Spleen (tissue), 7 donors: Measurements from ENCODE around the gene SPP2.

ENCODE experiments used
- POLR2A ChIP-seq, 3 donors: fragments of 450-650 bp; IDR thresholded peaks; one replicate each; pipeline ENCODE4 v1.5.1; 2017; ENCODE audit warnings: antibody characterized with exemption in 3 of 3, mild to moderate bottlenecking in 1 of 3
- POLR2AphosphoS5 ChIP-seq, 3 donors: sonication (generic); formaldehyde crosslinking; IDR thresholded peaks; one replicate each; pipeline ENCODE4 v1.5.1; 2017; ENCODE audit warnings: antibody characterized with exemption in 3 of 3
- TF ChIP-seq, protein P1 (sequence below), 11 experiments: fragments of 200-600 bp in 7 of 11; fragments of 450-650 bp in 4 of 11; sonication (generic) in 4 of 11; IDR thresholded peaks in 8 of 11; conservative IDR thresholded peaks in 3 of 11; 1 replicate in 7 of 11; 2 replicates in 4 of 11; pipeline versions ENCODE4 v1.4.0 to v1.8.0; 2016 to 2021; ENCODE audit warnings: antibody characterized with exemption in 11 of 11, inconsistent platforms in 4 of 11, mild to moderate bottlenecking in 1 of 11
- donor health status: DM: no; HTN: no; CAD: no; lungs with moderate emphysema.
- donor health status: DM: no; HTN: no; CAD: no.
- donor health status: DM: no; HTN: no; CAD: no.

GRCh38 chr2:234075947-234076346 is 25.4 kb downstream of the SPP2 start:
- TF ChIP-seq POLR2A (IDR thresholded peaks at IDR 0.05) (no peak), POLR2AphosphoS5 (IDR thresholded peaks at IDR 0.05) (no peak)
- TF ChIP-seq, protein P1, sequence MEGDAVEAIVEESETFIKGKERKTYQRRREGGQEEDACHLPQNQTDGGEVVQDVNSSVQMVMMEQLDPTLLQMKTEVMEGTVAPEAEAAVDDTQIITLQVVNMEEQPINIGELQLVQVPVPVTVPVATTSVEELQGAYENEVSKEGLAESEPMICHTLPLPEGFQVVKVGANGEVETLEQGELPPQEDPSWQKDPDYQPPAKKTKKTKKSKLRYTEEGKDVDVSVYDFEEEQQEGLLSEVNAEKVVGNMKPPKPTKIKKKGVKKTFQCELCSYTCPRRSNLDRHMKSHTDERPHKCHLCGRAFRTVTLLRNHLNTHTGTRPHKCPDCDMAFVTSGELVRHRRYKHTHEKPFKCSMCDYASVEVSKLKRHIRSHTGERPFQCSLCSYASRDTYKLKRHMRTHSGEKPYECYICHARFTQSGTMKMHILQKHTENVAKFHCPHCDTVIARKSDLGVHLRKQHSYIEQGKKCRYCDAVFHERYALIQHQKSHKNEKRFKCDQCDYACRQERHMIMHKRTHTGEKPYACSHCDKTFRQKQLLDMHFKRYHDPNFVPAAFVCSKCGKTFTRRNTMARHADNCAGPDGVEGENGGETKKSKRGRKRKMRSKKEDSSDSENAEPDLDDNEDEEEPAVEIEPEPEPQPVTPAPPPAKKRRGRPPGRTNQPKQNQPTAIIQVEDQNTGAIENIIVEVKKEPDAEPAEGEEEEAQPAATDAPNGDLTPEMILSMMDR (IDR thresholded peaks at IDR 0.05 in 8 of 11, conservative IDR thresholded peaks at IDR 0.05 in 3 of 11), result no peak
